K562 (cell line): ENCODE measurements around the gene VPS37B. TPM values are rescaled to one million over a fixed set of nuclear protein-coding genes. Genes with fewer than 3 reads are reported as not detected.
A peak's percentile ranks its signal among the peaks of the same experiment; 100 is the strongest.

Experiments used
- ATAC-seq: fragments of 200-7000 bp; cut with Tn5 transposase; 3 replicates; pipeline ENCODE4 v1.9.1; 2020; ENCODE audit warnings: moderate library complexity
- BruUV-seq: library from RNA; stranded (reverse); fragments of 400-500 nt; replicated peaks from 2 replicates; lab custom pipeline; 2021; lab: Mats Ljungman, UMichigan
- CTCF ChIA-PET: fragments of 300-600 bp; formaldehyde crosslinking; extraction: SDS; loops from one replicate; lab custom pipeline; 2021; ENCODE audit warnings: low intra/inter-chr PET ratio; lab: Yijun Ruan, JAX
- POLR2A ChIA-PET: fragments of 300-600, 350-650 bp; sonication (Branson Sonifier 250); formaldehyde crosslinking; extraction: SDS; loops from one replicate; lab custom pipeline; 2021; ENCODE audit warnings: antibody characterized with exemption, inconsistent platforms; lab: Yijun Ruan, JAX
- DNase-seq, 4 experiments: peaks; one replicate each; pipeline versions ENCODE4 v3.0.0 to v3.0.0-alpha.2; 2011 to 2018; ENCODE audit warnings: low spot score in 3 of 4, mixed read lengths in 3 of 4; ENCODE audit errors: extremely low read depth in 1 of 4
- FAIRE-seq: peaks from 2 replicates; lab custom pipeline; 2011; peaks lifted over from hg19 to GRCh38; lab: Jason Lieb, UNC
- H2AFZ ChIP-seq: 2 replicates; pipeline ENCODE4 v1.6.0; 2011; ENCODE audit warnings: low read depth, low read length, control low read depth, inconsistent platforms
- H3K27ac ChIP-seq: fragments of 200-600 bp; 3 replicates; pipeline ENCODE4 v1.8.0; 2011; ENCODE audit warnings: low read depth, mild to moderate bottlenecking, control low read depth, inconsistent platforms, low read length, moderate library complexity, mixed read lengths; ENCODE audit errors: extremely low read depth
- H3K27me3 ChIP-seq, 2 experiments: fragments of 300-600 bp in 1 of 2; 2 replicates in 1 of 2; 3 replicates in 1 of 2; pipeline versions ENCODE4 v1.6.0 to v1.8.0; 2011; ENCODE audit warnings: inconsistent platforms in 2 of 2, low read length in 2 of 2, mild to moderate bottlenecking in 1 of 2, mixed read lengths in 1 of 2, moderate library complexity in 1 of 2; ENCODE audit not compliant: control insufficient read depth in 2 of 2, insufficient read depth in 2 of 2
- H3K36me3 ChIP-seq: fragments of 300-600 bp; 3 replicates; pipeline ENCODE4 v1.8.0; 2011; ENCODE audit warnings: mild to moderate bottlenecking, low read length, inconsistent platforms; ENCODE audit not compliant: control insufficient read depth, insufficient read depth
- H3K4me1 ChIP-seq, 2 experiments: fragments of 200-600 bp in 1 of 2; replicated peaks in 1 of 2; 2 replicates in 1 of 2; 3 replicates in 1 of 2; pipeline versions ENCODE4 v1.5.1 to v1.8.0; 2011; ENCODE audit warnings: inconsistent platforms in 2 of 2, low read length in 2 of 2, mild to moderate bottlenecking in 1 of 2, mixed read lengths in 1 of 2, moderate library complexity in 1 of 2; ENCODE audit not compliant: control insufficient read depth in 2 of 2, insufficient read depth in 2 of 2
- H3K4me2 ChIP-seq: 2 replicates; pipeline ENCODE4 v1.6.1; 2011; ENCODE audit warnings: low read length, control low read depth, inconsistent platforms, mixed read lengths; ENCODE audit not compliant: insufficient read depth
- H3K4me3 ChIP-seq: fragments of 200-600 bp; sonication (generic), shearing (Covaris generic); 2 replicates; pipeline ENCODE4 v1.5.1; 2016; ENCODE audit warnings: control low read depth, inconsistent platforms
- H3K79me2 ChIP-seq: fragments of 200-600 bp; 3 replicates; pipeline ENCODE4 v1.8.0; 2011; ENCODE audit warnings: low read length, inconsistent platforms; ENCODE audit not compliant: control insufficient read depth, insufficient read depth
- H3K9ac ChIP-seq, 2 experiments: 2 replicates each; pipeline versions ENCODE4 v1.6.0 to v1.6.1; 2011; ENCODE audit warnings: low read depth in 2 of 2, low read length in 2 of 2, control low read depth in 1 of 2, inconsistent platforms in 1 of 2, mild to moderate bottlenecking in 1 of 2, mixed read lengths in 1 of 2; ENCODE audit not compliant: insufficient read depth in 1 of 2
- H3K9me1 ChIP-seq: one replicate; pipeline ENCODE4 v1.6.0; 2011; ENCODE audit warnings: inconsistent platforms, mild to moderate bottlenecking, low read length, moderate library complexity; ENCODE audit not compliant: control insufficient read depth, insufficient read depth
- H3K9me3 ChIP-seq: replicated peaks from 2 replicates; pipeline ENCODE4 v1.5.1; 2011; ENCODE audit warnings: low read depth, low read length, inconsistent platforms; ENCODE audit not compliant: control insufficient read depth, insufficient read depth
- H4K20me1 ChIP-seq: replicated peaks from 2 replicates; pipeline ENCODE4 v1.6.1; 2011; ENCODE audit warnings: low read length, inconsistent platforms, mixed read lengths; ENCODE audit not compliant: control insufficient read depth, insufficient read depth
- ARID2 ChIP-seq: fragments of 450-650 bp; IDR thresholded peaks from 2 replicates; pipeline ENCODE4 v1.6.1; 2017; ENCODE audit warnings: antibody characterized with exemption, mild to moderate bottlenecking
- EGR1 ChIP-seq: fragments of 450-650 bp; conservative IDR thresholded peaks from 2 replicates; pipeline ENCODE4 v1.6.1; 2017; ENCODE audit warnings: mild to moderate bottlenecking
- ERF ChIP-seq: fragments of 450-650 bp; formaldehyde crosslinking; IDR thresholded peaks from 2 replicates; pipeline ENCODE4 v1.4.0; 2020; ENCODE audit warnings: mild to moderate bottlenecking, mixed read lengths
- GATAD2A ChIP-seq: fragments of 450-650 bp; IDR thresholded peaks from 2 replicates; pipeline ENCODE4 v1.6.1; 2017
- PHF8 ChIP-seq: fragments of 200-600 bp; sonication (generic); IDR thresholded peaks from 2 replicates; pipeline ENCODE4 v1.6.1; 2012; ENCODE audit warnings: mixed run types, mild to moderate bottlenecking, inconsistent platforms, low read length, moderate library complexity, borderline replicate concordance
- RBM25 ChIP-seq: fragments of 200-400 bp; formaldehyde crosslinking; IDR thresholded peaks from 2 replicates; pipeline ENCODE4 v1.6.1; 2018; ENCODE audit warnings: low read length, low read depth, moderate library complexity; ENCODE audit not compliant: severe bottlenecking
- SMARCA5 ChIP-seq: fragments of 450-650 bp; IDR thresholded peaks from 2 replicates; pipeline ENCODE4 v1.6.1; 2016
- SREBF2 ChIP-seq: sonication (generic); formaldehyde crosslinking; IDR thresholded peaks from 2 replicates; pipeline ENCODE4 v1.4.0; 2020; ENCODE audit warnings: mild to moderate bottlenecking, missing genetic modification reagents
- ZFP36 ChIP-seq: fragments of 150-350 bp; IDR thresholded peaks from 2 replicates; pipeline ENCODE4 v1.6.1; 2018; ENCODE audit warnings: low read length, low read depth; ENCODE audit not compliant: partially characterized antibody
- ZNF197 ChIP-seq: fragments of 200-800 bp; sonication (Bioruptor generic); IDR thresholded peaks from 2 replicates; pipeline ENCODE4 v1.6.1; 2016; ENCODE audit warnings: low read depth, missing genetic modification characterization, missing compliant biosample characterization
- ZNF324 ChIP-seq: fragments of 250-450 bp; sonication (Bioruptor Pico); IDR thresholded peaks from 2 replicates; pipeline ENCODE4 v1.4.0; 2020; ENCODE audit warnings: mild to moderate bottlenecking
- ZNF79 ChIP-seq: fragments of 250-450 bp; sonication (Bioruptor Pico); IDR thresholded peaks from 2 replicates; pipeline ENCODE4 v1.4.0; 2020; ENCODE audit warnings: low read depth, mild to moderate bottlenecking, moderate library complexity
- WGBS: fragments of 100-300 bp; shearing (Covaris generic); methylation state at CpG from one replicate; pipeline ENCODE4 v1.1.6; 2016; ENCODE audit warnings: low coverage, mixed read lengths; ENCODE audit not compliant: insufficient coverage; ENCODE audit errors: missing lambda C conversion rate; 5-methylcytosine and 5-hydroxymethylcytosine counted together
- in situ Hi-C: fragments of 300-500 bp; cut with MboI; formaldehyde crosslinking; loops from 4 replicates; pipeline ENCODE4 v1.15.0; 2018; ENCODE audit warnings: inconsistent platforms, mixed read lengths
- intact Hi-C: fragments of 100-400 bp; cut with micrococcal nuclease; formaldehyde crosslinking; loops from 2 replicates; pipeline ENCODE4 v1.14.2; 2022
- polyA plus RNA-seq, 8 experiments: library from polyadenylated mRNA; depleted of rRNA in 4 of 8; stranded (reverse) in 5 of 8; unstranded in 3 of 8; fragments of >200 nt; fragmentation: Nextera tagmentation in 2 of 8; fragmentation: Illumina TruSeq in 1 of 8; extraction: Ambion mirVana in 2 of 8; extraction: Trizol in 1 of 8; gene quantifications; 2 replicates each; pipeline versions ENCODE4 v1.2.1 to v1.2.3, GENCODE V29; 2011 to 2014; ENCODE audit warnings: inconsistent platforms in 1 of 8, missing spikeins in 1 of 8
- total RNA-seq, 7 experiments: library from RNA; depleted of rRNA in 6 of 7; stranded (reverse); fragments of >200 nt in 6 of 7; fragmentation: Illumina TruSeq in 2 of 7; extraction: Trizol in 2 of 7; gene quantifications; 2 replicates each; pipeline versions ENCODE4 v1.2.1 to v1.2.3, GENCODE V29; 2011 to 2021; ENCODE audit warnings: low replicate concordance in 1 of 7
- TF ChIP-seq, protein P1 (sequence below), 2 experiments: fragments of 250-450 bp in 1 of 2; fragments of 450-650 bp in 1 of 2; sonication (Bioruptor Pico) in 1 of 2; IDR thresholded peaks; 2 replicates each; pipeline versions ENCODE4 v1.6.1 to v1.8.0; 2016 to 2021; ENCODE audit warnings: mild to moderate bottlenecking in 2 of 2, moderate library complexity in 2 of 2, missing compliant biosample characterization in 1 of 2, missing genetic modification characterization in 1 of 2
- TF ChIP-seq, protein P2 (sequence below), 2 experiments: fragments of 200-800 bp in 1 of 2; sonication (Bioruptor generic) in 1 of 2; sonication (generic) in 1 of 2; formaldehyde crosslinking in 1 of 2; IDR thresholded peaks in 1 of 2; conservative IDR thresholded peaks in 1 of 2; 2 replicates each; pipeline versions ENCODE4 v1.5.0 to v1.6.1; 2016 to 2020; ENCODE audit warnings: missing compliant biosample characterization in 1 of 2, missing genetic modification characterization in 1 of 2, missing genetic modification reagents in 1 of 2
- TF ChIP-seq, protein P3 (sequence below): fragments of 200-400 bp; formaldehyde crosslinking; IDR thresholded peaks from 2 replicates; pipeline ENCODE4 v1.6.1; 2017; ENCODE audit warnings: mild to moderate bottlenecking, low read depth, low read length, moderate library complexity
- TF ChIP-seq, protein P4 (sequence below): sonication (generic); formaldehyde crosslinking; IDR thresholded peaks from 2 replicates; pipeline ENCODE4 v1.8.1; 2023; ENCODE audit warnings: mild to moderate bottlenecking, missing genetic modification reagents

The VPS37B gene
- total and polyA plus RNA-seq, 9 of the 15 experiments (the other 6 are each of a cell fraction or from before 2014, with no cell fraction given), result 0.28 to 37.4 (median 17.9) TPM

GRCh38 chr12:122896662-122897061, 738 bp upstream of the VPS37B start:
- H3K9ac ChIP-seq, result no peak overlapping the region
- intact Hi-C loops, result no loop called here
- ChIA-PET POLR2A (no interaction called here), CTCF (no interaction called here)
- DNase-seq (no peak), FAIRE-seq (no peak), ATAC-seq (no peak)
- peaks cover 20 to 38% of the 10 kb centered on the region in 2 experiments for H3K4me1 ChIP-seq
- no peaks in the 10 kb centered on the region for H3K9me1 ChIP-seq
- no TSS peak for BruUV-seq
- no peak overlapping the region for H3K4me3 ChIP-seq
- H3K36me3 ChIP-seq, result peaks cover 14% of the 10 kb centered on the region; the same call in 2 of the 3 replicates
- no peaks in the 10 kb centered on the region for H3K27me3 ChIP-seq
- H2AFZ ChIP-seq, result peak overlapping the region; percentile 75
- H3K9me3 ChIP-seq, result no peaks in the 10 kb centered on the region
- peaks cover 43% of the 10 kb centered on the region for H3K79me2 ChIP-seq
- WGBS, result 90% methylated on average over 7 of the region's 7 CpGs
- H3K27ac ChIP-seq, result peak overlapping the region; percentile 92; the same call in 1 of the 3 replicates
- no peak overlapping the region for H3K4me2 ChIP-seq
- in situ Hi-C loops, result no loop called here
- H4K20me1 ChIP-seq, result peaks cover 10% of the 10 kb centered on the region; the same call in 1 of the 2 replicates
- no peak for TF ChIP-seq ZNF79 (CRISPR knock-in tag)
- no peak for TF ChIP-seq GATAD2A
- no peak for TF ChIP-seq ERF
- TF ChIP-seq, protein P1, sequence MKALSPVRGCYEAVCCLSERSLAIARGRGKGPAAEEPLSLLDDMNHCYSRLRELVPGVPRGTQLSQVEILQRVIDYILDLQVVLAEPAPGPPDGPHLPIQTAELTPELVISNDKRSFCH (CRISPR knock-in tag; IDR thresholded peaks at IDR 0.05), result no peak
- TF ChIP-seq, protein P1 (tag; IDR thresholded peaks at IDR 0.05), result no peak
- no peak for TF ChIP-seq SREBF2 (CRISPR knock-in tag)
- TF ChIP-seq PHF8, result no peak
- TF ChIP-seq, protein P2, sequence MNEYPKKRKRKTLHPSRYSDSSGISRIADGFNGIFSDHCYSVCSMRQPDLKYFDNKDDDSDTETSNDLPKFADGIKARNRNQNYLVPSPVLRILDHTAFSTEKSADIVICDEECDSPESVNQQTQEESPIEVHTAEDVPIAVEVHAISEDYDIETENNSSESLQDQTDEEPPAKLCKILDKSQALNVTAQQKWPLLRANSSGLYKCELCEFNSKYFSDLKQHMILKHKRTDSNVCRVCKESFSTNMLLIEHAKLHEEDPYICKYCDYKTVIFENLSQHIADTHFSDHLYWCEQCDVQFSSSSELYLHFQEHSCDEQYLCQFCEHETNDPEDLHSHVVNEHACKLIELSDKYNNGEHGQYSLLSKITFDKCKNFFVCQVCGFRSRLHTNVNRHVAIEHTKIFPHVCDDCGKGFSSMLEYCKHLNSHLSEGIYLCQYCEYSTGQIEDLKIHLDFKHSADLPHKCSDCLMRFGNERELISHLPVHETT (CRISPR knock-in tag; conservative IDR thresholded peaks at IDR 0.05 in 1 of 2, IDR thresholded peaks at IDR 0.05 in 1 of 2), result no peak
- peak; percentile 88 for TF ChIP-seq RBM25
- TF ChIP-seq, protein P3, sequence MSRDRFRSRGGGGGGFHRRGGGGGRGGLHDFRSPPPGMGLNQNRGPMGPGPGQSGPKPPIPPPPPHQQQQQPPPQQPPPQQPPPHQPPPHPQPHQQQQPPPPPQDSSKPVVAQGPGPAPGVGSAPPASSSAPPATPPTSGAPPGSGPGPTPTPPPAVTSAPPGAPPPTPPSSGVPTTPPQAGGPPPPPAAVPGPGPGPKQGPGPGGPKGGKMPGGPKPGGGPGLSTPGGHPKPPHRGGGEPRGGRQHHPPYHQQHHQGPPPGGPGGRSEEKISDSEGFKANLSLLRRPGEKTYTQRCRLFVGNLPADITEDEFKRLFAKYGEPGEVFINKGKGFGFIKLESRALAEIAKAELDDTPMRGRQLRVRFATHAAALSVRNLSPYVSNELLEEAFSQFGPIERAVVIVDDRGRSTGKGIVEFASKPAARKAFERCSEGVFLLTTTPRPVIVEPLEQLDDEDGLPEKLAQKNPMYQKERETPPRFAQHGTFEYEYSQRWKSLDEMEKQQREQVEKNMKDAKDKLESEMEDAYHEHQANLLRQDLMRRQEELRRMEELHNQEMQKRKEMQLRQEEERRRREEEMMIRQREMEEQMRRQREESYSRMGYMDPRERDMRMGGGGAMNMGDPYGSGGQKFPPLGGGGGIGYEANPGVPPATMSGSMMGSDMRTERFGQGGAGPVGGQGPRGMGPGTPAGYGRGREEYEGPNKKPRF, result no peak
- TF ChIP-seq SMARCA5, result 0 out of 2 replicates have a peak, but pooled peaks have one; percentile 45
- TF ChIP-seq ZNF197 (CRISPR knock-in tag), result no peak
- TF ChIP-seq EGR1, result no peak
- TF ChIP-seq, protein P4, sequence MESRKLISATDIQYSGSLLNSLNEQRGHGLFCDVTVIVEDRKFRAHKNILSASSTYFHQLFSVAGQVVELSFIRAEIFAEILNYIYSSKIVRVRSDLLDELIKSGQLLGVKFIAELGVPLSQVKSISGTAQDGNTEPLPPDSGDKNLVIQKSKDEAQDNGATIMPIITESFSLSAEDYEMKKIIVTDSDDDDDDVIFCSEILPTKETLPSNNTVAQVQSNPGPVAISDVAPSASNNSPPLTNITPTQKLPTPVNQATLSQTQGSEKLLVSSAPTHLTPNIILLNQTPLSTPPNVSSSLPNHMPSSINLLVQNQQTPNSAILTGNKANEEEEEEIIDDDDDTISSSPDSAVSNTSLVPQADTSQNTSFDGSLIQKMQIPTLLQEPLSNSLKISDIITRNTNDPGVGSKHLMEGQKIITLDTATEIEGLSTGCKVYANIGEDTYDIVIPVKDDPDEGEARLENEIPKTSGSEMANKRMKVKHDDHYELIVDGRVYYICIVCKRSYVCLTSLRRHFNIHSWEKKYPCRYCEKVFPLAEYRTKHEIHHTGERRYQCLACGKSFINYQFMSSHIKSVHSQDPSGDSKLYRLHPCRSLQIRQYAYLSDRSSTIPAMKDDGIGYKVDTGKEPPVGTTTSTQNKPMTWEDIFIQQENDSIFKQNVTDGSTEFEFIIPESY, result no peak
- no peak for TF ChIP-seq ARID2
- no peak for TF ChIP-seq ZFP36
- TF ChIP-seq ZNF324 (CRISPR knock-in tag), result no peak
